Astrocyte of the hippocampus (primary cell): ENCODE measurements around the gene NDOR1.
A peak's percentile ranks its signal among the peaks of the same experiment; 100 is the strongest.

Source experiments
- DNase-seq: peaks from one replicate; pipeline ENCODE4 v3.0.0; 2011; ENCODE audit warnings: low read depth, low spot score

NDOR1 gene

DNA sequence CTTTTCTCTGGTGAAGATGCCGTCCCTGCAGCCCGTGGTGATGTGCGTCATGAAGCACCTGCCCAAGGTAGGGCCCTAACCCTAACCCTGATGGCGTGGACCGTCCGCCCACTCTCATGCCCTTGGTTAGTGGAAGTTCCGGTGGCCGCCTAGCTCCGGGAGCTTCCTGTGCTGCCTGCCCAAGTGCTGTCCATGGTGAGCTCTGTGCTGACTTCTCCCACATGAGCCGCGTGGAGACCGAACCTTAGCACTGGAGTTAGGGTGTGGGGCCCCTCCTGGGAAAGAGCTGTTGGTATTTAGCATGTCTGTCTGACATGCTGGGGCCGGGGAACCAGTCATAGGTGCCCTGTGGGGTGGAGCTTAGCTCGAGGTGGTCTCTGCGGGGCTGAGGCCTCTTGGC, 50.9 kb downstream of the NDOR1 start:
- DNase-seq = no peak

DNA sequence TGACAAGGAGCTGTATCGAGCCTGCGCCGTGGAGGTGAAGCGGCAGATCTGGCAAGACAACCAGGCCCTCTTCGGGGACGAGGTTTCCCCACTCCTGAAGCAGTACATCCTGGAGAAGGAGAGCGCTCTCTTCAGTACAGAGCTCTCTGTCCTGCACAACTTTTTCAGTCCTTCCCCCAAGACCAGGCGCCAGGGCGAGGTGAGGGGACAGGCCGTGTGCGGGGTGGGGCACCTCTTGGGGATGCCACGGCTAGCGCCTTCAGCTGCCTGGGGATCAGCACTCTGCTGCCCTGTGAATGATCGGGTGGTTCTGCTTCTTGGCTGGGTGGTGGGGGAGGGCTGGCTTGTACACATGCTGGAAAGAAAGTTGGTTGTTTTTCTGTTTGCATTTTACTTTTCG, 51.4 kb downstream of the NDOR1 start:
- no peak for DNase-seq

- DNase-seq = peak; percentile 70
Observed at GRCh38 chr9:137262173-137262908, 56.8 kb downstream of the NDOR1 start.

DNA sequence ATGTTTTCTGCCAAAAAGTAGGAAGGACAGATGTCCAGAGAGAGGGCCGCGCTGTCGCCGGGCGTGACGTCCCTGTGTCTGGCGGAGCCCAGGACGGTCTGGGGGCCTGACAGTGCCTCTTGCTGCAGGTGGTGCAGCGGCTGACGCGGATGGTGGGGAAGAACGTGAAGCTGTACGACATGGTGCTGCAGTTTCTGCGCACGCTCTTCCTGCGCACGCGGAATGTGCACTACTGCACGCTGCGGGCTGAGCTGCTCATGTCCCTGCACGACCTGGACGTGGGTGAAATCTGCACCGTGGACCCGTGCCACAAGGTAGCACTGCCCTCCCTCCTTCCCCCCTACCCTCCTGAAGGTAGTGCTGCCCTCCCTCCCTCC, 57.4 kb downstream of the NDOR1 start:
- DNase-seq = no peak

DNA sequence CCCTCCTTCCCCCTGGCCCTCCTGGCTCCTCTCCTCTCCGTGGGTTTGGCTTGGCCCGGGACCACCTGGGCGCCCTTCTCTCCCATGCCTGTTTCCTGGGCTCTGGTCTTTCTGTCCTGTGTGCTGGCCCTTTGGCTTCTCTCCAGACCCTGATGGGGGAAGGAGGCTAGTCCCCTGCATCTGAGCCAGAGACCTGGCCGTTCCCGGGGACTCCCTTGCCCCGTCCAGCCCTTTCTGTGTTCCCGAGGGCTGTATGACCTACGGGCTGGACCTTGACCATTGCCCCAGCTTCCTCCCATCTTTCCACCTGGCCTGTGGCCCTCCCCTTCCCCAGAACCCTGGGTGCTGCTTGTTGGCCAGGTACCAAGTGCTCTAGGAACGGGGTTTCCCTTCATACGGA, 58.0 kb downstream of the NDOR1 start:
- no peak for DNase-seq

GRCh38 chr9:137264067-137264466, 58.6 kb downstream of the NDOR1 start:
- DNase-seq = no peak

DNA sequence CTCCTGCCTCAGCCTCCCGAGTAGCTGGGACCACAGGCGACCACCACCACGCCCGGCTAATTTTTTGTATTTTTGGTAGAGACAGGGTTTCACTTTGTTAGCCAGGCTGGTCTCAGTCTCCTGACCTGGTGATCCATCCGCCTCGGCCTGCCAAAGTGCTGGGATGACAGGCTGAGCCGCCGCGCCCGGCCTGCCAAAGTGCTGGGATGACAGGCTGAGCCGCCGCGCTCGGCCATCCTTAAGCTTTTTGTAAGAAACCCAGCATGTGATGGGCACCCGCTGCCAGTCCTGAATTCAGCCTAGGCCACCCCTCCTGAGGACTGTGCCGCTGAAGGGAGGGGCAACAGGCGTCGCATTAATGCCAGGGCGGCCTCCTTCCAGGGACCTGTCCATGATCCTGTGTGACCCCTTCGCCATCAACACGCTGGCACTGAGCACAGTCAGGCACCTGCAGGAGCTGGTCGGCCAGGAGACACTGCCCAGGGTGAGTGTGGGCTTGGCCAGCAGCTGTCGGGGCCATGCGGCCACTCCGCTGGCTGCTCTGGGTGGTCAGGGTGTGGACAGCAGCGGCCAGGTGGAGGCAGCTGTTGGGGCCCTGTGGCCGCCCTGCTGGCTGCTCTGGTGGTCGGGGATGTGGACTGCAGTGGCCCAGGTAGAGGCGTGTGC, 60.1 kb downstream of the NDOR1 start:
- no peak for DNase-seq

- DNase-seq = no peak
Observed at GRCh38 chr9:137266162-137266527, 60.6 kb downstream of the NDOR1 start.
